Measurements from ENCODE around the gene AMPH. TPM values are rescaled to one million over a fixed set of nuclear protein-coding genes. Genes with fewer than 3 reads are reported as not detected.
"Not testable (repeated sequence)": the region's sequence is repeated elsewhere in the genome, so short reads cannot be mapped to it uniquely, and the experiment has no call there.

The AMPH gene
- total RNA-seq, 4 donors from 2014 or later = 2.8 to 41.2 (median 16.7) TPM

GRCh38 chr7:38353431-38353881, 277.7 kb downstream of the AMPH start:
- not testable (repeated sequence) for ATAC-seq (ENCODE audit: low FRiP score); DNase-seq (ENCODE audit: low spot score)

GRCh38 chr7:38351601-38352000, 279.6 kb downstream of the AMPH start:
- ATAC-seq (ENCODE audit: low FRiP score) (no peak), DNase-seq (ENCODE audit: low spot score) (no peak)
- no peak for TF ChIP-seq CTCF (IDR thresholded peaks at IDR 0.05)

DNA sequence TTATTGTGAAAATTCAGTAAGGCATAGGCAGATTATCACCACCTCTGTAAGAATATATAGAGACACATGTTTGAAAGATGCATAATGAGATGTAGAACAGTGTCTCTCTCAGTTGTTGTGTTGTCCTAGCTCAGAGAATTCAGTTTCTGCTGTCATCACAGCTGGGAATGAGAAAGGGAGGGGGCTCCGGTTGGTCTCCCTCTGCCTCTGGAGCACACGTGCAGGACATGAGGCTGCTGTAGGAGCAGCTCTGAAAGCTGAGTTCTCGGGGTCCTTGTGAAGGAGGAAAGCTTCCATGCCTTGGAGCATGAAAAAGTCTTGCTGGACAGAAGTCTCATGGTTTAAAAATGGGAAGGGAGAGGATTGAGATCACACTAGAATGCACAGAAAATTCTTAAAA, 280.4 kb downstream of the AMPH start:
- ATAC-seq (ENCODE audit: low FRiP score); DNase-seq (ENCODE audit: low spot score): not testable (repeated sequence)

- ATAC-seq (ENCODE audit: low FRiP score); DNase-seq (ENCODE audit: low spot score): not testable (repeated sequence)
Observed at GRCh38 chr7:38349869-38350583, 281.1 kb downstream of the AMPH start.

DNA sequence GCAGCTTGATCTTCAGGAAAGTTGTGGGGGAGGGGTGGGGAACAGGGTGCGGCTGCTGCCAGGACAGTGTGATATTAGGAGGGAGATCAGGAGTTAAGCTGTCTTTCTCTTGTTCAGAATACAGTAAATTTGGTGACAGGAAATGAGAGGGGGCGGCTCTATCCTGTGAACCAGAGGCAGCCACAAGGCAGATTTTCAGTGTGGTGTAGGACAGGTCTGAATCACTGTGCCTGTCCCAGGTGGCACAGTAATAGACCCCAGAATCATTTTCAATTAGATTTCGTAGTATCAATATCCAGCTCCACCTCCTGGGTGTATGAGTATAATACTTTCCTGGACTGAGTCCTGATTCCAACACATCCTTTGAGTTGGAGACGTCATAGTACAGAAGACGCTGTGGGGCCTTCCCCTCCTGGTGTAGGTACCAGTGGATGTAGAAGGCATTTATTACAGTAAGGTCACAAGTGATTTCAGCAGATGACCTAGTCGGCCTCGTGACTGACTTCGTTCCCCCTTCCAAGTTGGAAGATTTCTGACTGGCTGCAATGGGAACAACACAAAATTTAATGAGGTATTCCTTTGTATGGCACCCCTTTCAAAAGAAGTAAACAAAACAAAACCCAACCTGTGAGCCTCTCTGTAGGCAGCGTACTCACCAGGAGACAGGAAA, 281.9 kb downstream of the AMPH start:
- not testable (repeated sequence) for ATAC-seq (ENCODE audit: low FRiP score); DNase-seq (ENCODE audit: low spot score)

DNA sequence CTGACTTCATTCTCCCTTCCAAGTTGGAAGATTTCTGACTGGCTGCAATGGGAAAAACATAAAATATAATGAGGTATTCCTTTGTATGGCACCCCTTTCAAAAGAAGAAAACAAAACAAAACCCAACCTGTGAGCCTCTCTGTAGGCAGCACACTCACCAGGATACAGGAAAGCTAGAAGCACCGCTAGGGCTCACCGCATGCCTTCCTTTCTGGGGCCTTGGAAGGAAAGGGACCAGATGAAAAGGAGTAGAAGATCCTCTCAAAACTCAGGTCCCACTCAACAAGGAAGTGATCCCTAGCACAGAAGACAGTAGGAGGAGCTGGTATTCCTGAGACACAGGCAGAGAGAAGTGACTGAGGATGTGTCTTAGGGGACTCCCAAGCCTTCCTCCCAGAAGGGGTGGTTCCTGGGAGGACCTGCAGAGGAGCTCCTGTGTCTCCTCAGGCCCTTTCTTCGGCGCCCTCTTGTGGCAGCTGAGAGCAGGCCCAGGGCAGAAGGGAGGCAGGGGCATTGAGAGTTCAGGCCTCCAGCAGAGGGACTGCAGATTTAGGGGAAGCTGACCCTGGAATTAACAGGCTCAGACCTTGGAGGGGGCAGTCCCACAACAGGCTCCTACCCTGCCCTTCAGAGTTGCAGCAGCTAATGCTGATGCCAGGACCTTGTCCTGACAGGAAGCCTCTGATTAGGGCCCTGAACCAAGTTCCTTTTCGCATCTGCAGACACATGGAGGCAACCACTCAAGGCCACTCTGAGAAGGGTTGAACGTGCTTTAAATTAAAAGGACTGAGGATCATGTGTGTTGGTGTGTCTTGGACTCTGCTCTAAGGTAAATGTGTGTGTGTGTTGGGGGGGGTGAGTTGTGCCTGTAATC, 285.6 kb downstream of the AMPH start:
- not testable (repeated sequence) for ATAC-seq (ENCODE audit: low FRiP score); DNase-seq (ENCODE audit: low spot score)

DNA sequence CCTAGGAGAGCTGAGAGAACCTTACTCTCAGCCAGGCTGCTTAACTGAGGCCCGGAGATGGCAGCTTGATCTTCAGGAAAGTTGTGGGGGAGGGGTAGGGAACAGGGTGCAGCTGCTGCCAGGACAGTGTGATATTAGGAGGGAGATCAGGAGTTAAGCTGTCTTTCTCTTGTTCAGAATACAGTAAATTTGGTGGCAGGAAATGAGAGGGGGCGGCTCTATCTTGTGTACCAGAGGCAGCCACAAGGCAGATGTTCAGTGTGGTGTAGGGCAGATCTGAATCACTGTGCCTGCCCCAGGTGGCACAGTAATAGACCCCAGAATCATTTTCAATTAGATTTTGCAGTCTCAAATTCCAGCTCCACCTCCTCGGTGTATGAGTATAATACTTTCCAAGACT, 286.4 kb downstream of the AMPH start:
- DNase-seq (ENCODE audit: low spot score); ATAC-seq (ENCODE audit: low FRiP score): not testable (repeated sequence)

- not testable (repeated sequence) for ATAC-seq (ENCODE audit: low FRiP score); DNase-seq (ENCODE audit: low spot score)
Observed at GRCh38 chr7:38342135-38342534, 289.0 kb downstream of the AMPH start.

GRCh38 chr7:38341172-38341705, 289.9 kb downstream of the AMPH start:
- ATAC-seq (ENCODE audit: low FRiP score) = peak; percentile 51
- not testable (repeated sequence) for DNase-seq (ENCODE audit: low spot score)

DNA sequence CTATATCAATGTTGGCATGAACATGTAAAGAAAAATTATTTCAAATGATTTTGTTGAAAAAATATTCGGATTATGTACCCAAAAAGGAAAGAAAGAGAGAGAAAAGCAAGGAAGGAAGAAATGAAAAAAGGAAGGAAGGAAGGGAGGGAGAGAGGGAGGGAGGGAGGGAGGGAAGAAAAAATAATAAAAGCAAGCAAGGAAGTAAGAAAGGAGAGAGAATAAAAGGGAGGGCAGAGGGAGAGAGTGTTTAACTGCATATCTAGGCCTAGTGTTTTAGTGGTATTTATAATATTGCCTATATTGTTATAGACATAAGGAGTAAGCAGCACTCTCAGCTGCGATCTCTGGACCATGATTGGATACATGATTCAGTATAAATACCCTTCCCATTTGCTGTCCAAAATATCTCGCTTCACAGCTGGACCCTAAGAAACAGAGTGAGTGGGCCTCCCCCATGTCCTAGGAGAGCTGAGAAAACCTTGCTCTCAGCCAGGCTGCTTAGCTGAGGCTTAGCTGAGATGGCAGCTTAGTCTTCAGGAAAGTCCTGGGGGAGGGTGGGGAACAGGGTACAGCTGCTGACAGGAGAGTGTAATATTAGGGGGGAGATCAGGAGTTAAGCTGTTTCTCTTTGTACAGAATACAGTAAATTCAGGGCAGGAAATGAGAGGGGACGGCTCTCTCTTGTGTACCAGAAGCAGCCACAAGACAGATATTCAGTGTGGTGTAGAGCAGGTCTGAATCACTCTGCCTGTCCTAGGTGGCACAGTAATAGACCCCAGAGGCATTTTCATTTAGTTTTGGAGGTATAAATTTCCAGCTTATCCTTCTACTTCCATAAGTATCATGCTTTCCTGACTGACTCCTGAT, 291.0 kb downstream of the AMPH start:
- TF ChIP-seq CTCF (IDR thresholded peaks at IDR 0.05) = no peak
- no peak for DNase-seq (ENCODE audit: low spot score)
- no peak for ATAC-seq (ENCODE audit: low FRiP score)

GRCh38 chr7:38336148-38336515, 295.0 kb downstream of the AMPH start:
- not testable (repeated sequence) for ATAC-seq (ENCODE audit: low FRiP score); DNase-seq (ENCODE audit: low spot score)

Data from omental fat pad (tissue), 4 donors.